ENCODE results near the gene LMBR1.
"Not testable (repeated sequence)": the region's sequence is repeated elsewhere in the genome, so short reads cannot be mapped to it uniquely, and the experiment has no call there.

LMBR1 gene

GRCh38 chr7:156655983-156656382 is 237.0 kb downstream of the LMBR1 start:
- H3K4me3 ChIP-seq (ENCODE audit: insufficient read length, low read depth) = no peak overlapping the region
- H3K4me1 ChIP-seq (ENCODE audit: insufficient read depth, insufficient read length) = no peaks in the 10 kb centered on the region
- no peak overlapping the region for H3K9ac ChIP-seq (ENCODE audit: insufficient read length, low read depth)
- H3K36me3 ChIP-seq (ENCODE audit: insufficient read depth, insufficient read length, low read length) = no peaks in the 10 kb centered on the region
- TF ChIP-seq SUZ12 (IDR thresholded peaks at IDR 0.05; ENCODE audit: extremely low read depth, insufficient read depth, insufficient read length) (no peak), ZNF274 (IDR thresholded peaks at IDR 0.05; ENCODE audit: low read depth, low read length) (no peak), YY1 (IDR thresholded peaks at IDR 0.05; ENCODE audit: insufficient read depth, insufficient read length) (no peak)
- H3K27me3 ChIP-seq (ENCODE audit: insufficient read depth, insufficient read length) = no peaks in the 10 kb centered on the region
- H3K9me3 ChIP-seq (ENCODE audit: insufficient read depth, low read length) = no peaks in the 10 kb centered on the region
- DNase-seq (ENCODE audit: low read depth, low spot score) = no peak

GRCh38 chr7:156655251-156655650 is 237.7 kb downstream of the LMBR1 start:
- H3K4me1 ChIP-seq (ENCODE audit: insufficient read depth, insufficient read length) = no peaks in the 10 kb centered on the region
- H3K9me3 ChIP-seq (ENCODE audit: insufficient read depth, low read length) = peaks cover 4% of the 10 kb centered on the region; the same call in 1 of the 2 replicates
- H3K9ac ChIP-seq (ENCODE audit: insufficient read length, low read depth) = no peak overlapping the region
- DNase-seq (ENCODE audit: low read depth, low spot score) = no peak
- H3K4me3 ChIP-seq (ENCODE audit: insufficient read length, low read depth) = no peak overlapping the region
- H3K27me3 ChIP-seq (ENCODE audit: insufficient read depth, insufficient read length) = no peaks in the 10 kb centered on the region
- TF ChIP-seq SUZ12 (IDR thresholded peaks at IDR 0.05; ENCODE audit: extremely low read depth, insufficient read depth, insufficient read length) = no peak
- TF ChIP-seq ZNF274 (IDR thresholded peaks at IDR 0.05; ENCODE audit: low read depth, low read length) = no peak
- TF ChIP-seq YY1 (IDR thresholded peaks at IDR 0.05; ENCODE audit: insufficient read depth, insufficient read length) = no peak
- no peaks in the 10 kb centered on the region for H3K36me3 ChIP-seq (ENCODE audit: insufficient read depth, insufficient read length, low read length)

GRCh38 chr7:156654511-156655234 is 238.3 kb downstream of the LMBR1 start:
- DNase-seq (ENCODE audit: low read depth, low spot score) = no peak
- Histone ChIP-seq H3K9ac (ENCODE audit: insufficient read length, low read depth) (no peak overlapping the region), H3K36me3 (ENCODE audit: insufficient read depth, insufficient read length, low read length) (no peaks in the 10 kb centered on the region), H3K9me3 (ENCODE audit: insufficient read depth, low read length) (peaks cover 7% of the 10 kb centered on the region; the same call in 1 of the 2 replicates), H3K27me3 (ENCODE audit: insufficient read depth, insufficient read length) (no peaks in the 10 kb centered on the region), H3K4me1 (ENCODE audit: insufficient read depth, insufficient read length) (no peaks in the 10 kb centered on the region), H3K4me3 (ENCODE audit: insufficient read length, low read depth) (no peak overlapping the region)
- TF ChIP-seq ZNF274 (IDR thresholded peaks at IDR 0.05; ENCODE audit: low read depth, low read length) = no peak

- H3K36me3 ChIP-seq (ENCODE audit: insufficient read depth, insufficient read length, low read length) = no peaks in the 10 kb centered on the region
- TF ChIP-seq SUZ12 (IDR thresholded peaks at IDR 0.05; ENCODE audit: extremely low read depth, insufficient read depth, insufficient read length) = no peak
- TF ChIP-seq ZNF274 (IDR thresholded peaks at IDR 0.05; ENCODE audit: low read depth, low read length) = no peak
- no peak for TF ChIP-seq YY1 (IDR thresholded peaks at IDR 0.05; ENCODE audit: insufficient read depth, insufficient read length)
- H3K27me3 ChIP-seq (ENCODE audit: insufficient read depth, insufficient read length) = no peaks in the 10 kb centered on the region
- H3K9ac ChIP-seq (ENCODE audit: insufficient read length, low read depth) = no peak overlapping the region
- no peak for DNase-seq (ENCODE audit: low read depth, low spot score)
- H3K4me1 ChIP-seq (ENCODE audit: insufficient read depth, insufficient read length) = no peaks in the 10 kb centered on the region
- H3K4me3 ChIP-seq (ENCODE audit: insufficient read length, low read depth) = no peak overlapping the region
- H3K9me3 ChIP-seq (ENCODE audit: insufficient read depth, low read length) = peaks cover 7% of the 10 kb centered on the region; the same call in 1 of the 2 replicates
Observed at GRCh38 chr7:156652886-156653568, 240.0 kb downstream of the LMBR1 start.

- DNase-seq (ENCODE audit: low read depth, low spot score) = no peak
- no peak overlapping the region for H3K4me3 ChIP-seq (ENCODE audit: insufficient read length, low read depth)
- peaks cover 7% of the 10 kb centered on the region; the same call in 1 of the 2 replicates for H3K9me3 ChIP-seq (ENCODE audit: insufficient read depth, low read length)
- H3K27me3 ChIP-seq (ENCODE audit: insufficient read depth, insufficient read length) = no peaks in the 10 kb centered on the region
- H3K36me3 ChIP-seq (ENCODE audit: insufficient read depth, insufficient read length, low read length) = no peaks in the 10 kb centered on the region
- no peak overlapping the region for H3K9ac ChIP-seq (ENCODE audit: insufficient read length, low read depth)
- H3K4me1 ChIP-seq (ENCODE audit: insufficient read depth, insufficient read length) = no peaks in the 10 kb centered on the region
- no peak for TF ChIP-seq SUZ12 (IDR thresholded peaks at IDR 0.05; ENCODE audit: extremely low read depth, insufficient read depth, insufficient read length)
Observed at GRCh38 chr7:156651474-156651873, 241.5 kb downstream of the LMBR1 start.

- TF ChIP-seq YY1 (IDR thresholded peaks at IDR 0.05; ENCODE audit: insufficient read depth, insufficient read length) (no peak), SUZ12 (IDR thresholded peaks at IDR 0.05; ENCODE audit: extremely low read depth, insufficient read depth, insufficient read length) (no peak), ZNF274 (IDR thresholded peaks at IDR 0.05; ENCODE audit: low read depth, low read length) (no peak)
- Histone ChIP-seq H3K4me3 (ENCODE audit: insufficient read length, low read depth) (no peak overlapping the region), H3K27me3 (ENCODE audit: insufficient read depth, insufficient read length) (no peaks in the 10 kb centered on the region), H3K9me3 (ENCODE audit: insufficient read depth, low read length) (peaks cover 7% of the 10 kb centered on the region; the same call in 1 of the 2 replicates), H3K9ac (ENCODE audit: insufficient read length, low read depth) (no peak overlapping the region), H3K36me3 (ENCODE audit: insufficient read depth, insufficient read length, low read length) (no peaks in the 10 kb centered on the region), H3K4me1 (ENCODE audit: insufficient read depth, insufficient read length) (no peaks in the 10 kb centered on the region)
- DNase-seq (ENCODE audit: low read depth, low spot score) = no peak
Observed at GRCh38 chr7:156650042-156650441, 242.9 kb downstream of the LMBR1 start.

GRCh38 chr7:156647330-156647729 is 245.7 kb downstream of the LMBR1 start:
- not testable (repeated sequence) for H3K9me3 ChIP-seq (ENCODE audit: insufficient read depth, low read length); H3K4me1 ChIP-seq (ENCODE audit: insufficient read depth, insufficient read length); H3K9ac ChIP-seq (ENCODE audit: insufficient read length, low read depth); H3K27me3 ChIP-seq (ENCODE audit: insufficient read depth, insufficient read length); DNase-seq (ENCODE audit: low read depth, low spot score); H3K4me3 ChIP-seq (ENCODE audit: insufficient read length, low read depth); H3K36me3 ChIP-seq (ENCODE audit: insufficient read depth, insufficient read length, low read length)

Data from NT2/D1 (cell line).